ENCODE results near the gene CDH24. TPM values are rescaled to one million over a fixed set of nuclear protein-coding genes. Genes with fewer than 3 reads are reported as not detected.

CDH24 gene
- total and polyA plus RNA-seq, 2 experiments from 2014 or later: 6.9 to 18.0 TPM

- Histone ChIP-seq H3K9me3 (ENCODE audit: low read depth) (no peaks in the 10 kb centered on the region), H3K27me3 (no peaks in the 10 kb centered on the region), H3K79me2 (no peaks in the 10 kb centered on the region), H3K36me3 (replicated peaks; ENCODE audit: insufficient read depth, low read depth) (peaks cover 3% of the 10 kb centered on the region), H3K4me2 (no peak overlapping the region), H3K9me2 (replicated peaks; ENCODE audit: insufficient read depth) (no peaks in the 10 kb centered on the region), H3K27ac (no peak overlapping the region), H3K4me3 (no peak overlapping the region), H3K4me1 (ENCODE audit: insufficient read depth) (peaks cover 13% of the 10 kb centered on the region), H4K20me1 (ENCODE audit: insufficient read depth, poor library complexity, severe bottlenecking) (no peaks in the 10 kb centered on the region), H2AFZ (no peak overlapping the region)
- DNase-seq (ENCODE audit: low spot score): no peak
- TF ChIP-seq EZH2 (IDR thresholded peaks at IDR 0.05; ENCODE audit: borderline replicate concordance) (no peak), CTCF (IDR thresholded peaks at IDR 0.05; ENCODE audit: poor library complexity) (no peak), EZH2phosphoT487 (IDR thresholded peaks at IDR 0.05; ENCODE audit: low read depth, severe bottlenecking, unreplicated experiment) (no peak)
- 74% methylated on average over 9 of the region's 9 CpGs for WGBS (ENCODE audit: low lambda C conversion rate, missing lambda C conversion rate)
Measured at GRCh38 chr14:23021434-23021833, 35.9 kb downstream of the CDH24 start.

- Histone ChIP-seq H2AFZ (no peak overlapping the region), H4K20me1 (ENCODE audit: insufficient read depth, poor library complexity, severe bottlenecking) (no peaks in the 10 kb centered on the region)
Measured at GRCh38 chr14:23020143-23021128, 36.9 kb downstream of the CDH24 start.

DNA sequence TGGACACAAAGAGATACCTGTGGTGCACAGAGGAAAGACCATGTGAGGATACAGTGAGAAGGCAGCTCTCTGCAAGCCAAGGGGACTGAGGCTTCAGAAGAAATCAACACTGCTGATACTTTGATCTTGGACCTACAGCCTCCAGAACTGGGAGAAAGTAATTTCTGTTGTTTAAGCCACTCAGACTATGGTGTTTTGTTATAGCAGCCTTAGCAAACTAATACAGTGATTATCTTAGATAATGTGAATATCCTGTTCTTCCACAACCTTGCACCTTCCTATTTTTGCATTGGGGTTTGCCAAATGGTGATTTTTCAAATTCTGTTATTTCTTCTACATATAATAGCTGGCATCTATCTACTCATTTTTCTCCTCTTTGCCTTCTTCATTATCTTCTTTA is 39.2 kb downstream of the CDH24 start:
- no peaks in the 10 kb centered on the region for H3K9me2 ChIP-seq (replicated peaks; ENCODE audit: insufficient read depth)
- H3K4me2 ChIP-seq: no peak overlapping the region
- no peak overlapping the region for H3K27ac ChIP-seq
- no peak for TF ChIP-seq EZH2 (IDR thresholded peaks at IDR 0.05; ENCODE audit: borderline replicate concordance)
- TF ChIP-seq CTCF (IDR thresholded peaks at IDR 0.05; ENCODE audit: poor library complexity): no peak
- TF ChIP-seq EZH2phosphoT487 (IDR thresholded peaks at IDR 0.05; ENCODE audit: low read depth, severe bottlenecking, unreplicated experiment): no peak
- H3K4me1 ChIP-seq (ENCODE audit: insufficient read depth): no peaks in the 10 kb centered on the region
- no peaks in the 10 kb centered on the region for H4K20me1 ChIP-seq (ENCODE audit: insufficient read depth, poor library complexity, severe bottlenecking)
- no peak for DNase-seq (ENCODE audit: low spot score)
- no peak overlapping the region for H2AFZ ChIP-seq
- H3K4me3 ChIP-seq: no peak overlapping the region
- no peaks in the 10 kb centered on the region for H3K36me3 ChIP-seq (replicated peaks; ENCODE audit: insufficient read depth, low read depth)
- no peaks in the 10 kb centered on the region for H3K79me2 ChIP-seq
- no peaks in the 10 kb centered on the region for H3K27me3 ChIP-seq
- H3K9me3 ChIP-seq (ENCODE audit: low read depth): no peaks in the 10 kb centered on the region

More at GRCh38 chr14:23020143-23021128, 36.9 kb downstream of the CDH24 start:
- no peak for TF ChIP-seq CTCF (IDR thresholded peaks at IDR 0.05; ENCODE audit: poor library complexity)
- H3K36me3 ChIP-seq (replicated peaks; ENCODE audit: insufficient read depth, low read depth): peaks cover under 1% of the 10 kb centered on the region
- no peaks in the 10 kb centered on the region for H3K9me3 ChIP-seq (ENCODE audit: low read depth)
- no peak for DNase-seq (ENCODE audit: low spot score)
- no peaks in the 10 kb centered on the region for H3K79me2 ChIP-seq
- no peak overlapping the region for H3K4me2 ChIP-seq
- 77% methylated on average over 7 of the region's 7 CpGs for WGBS (ENCODE audit: low lambda C conversion rate, missing lambda C conversion rate)
- H3K4me1 ChIP-seq (ENCODE audit: insufficient read depth): peaks cover 8% of the 10 kb centered on the region
- no peak overlapping the region for H3K27ac ChIP-seq
- H3K4me3 ChIP-seq: no peak overlapping the region
- no peaks in the 10 kb centered on the region for H3K27me3 ChIP-seq
- H3K9me2 ChIP-seq (replicated peaks; ENCODE audit: insufficient read depth): no peaks in the 10 kb centered on the region
